GM23338 (cell line): Measurements from ENCODE around the gene NT5M.

Source experiments
- CREB1 ChIP-seq: fragments of 250-450 bp; sonication (Bioruptor Pico); IDR thresholded peaks from 2 replicates; pipeline ENCODE4 v1.5.0; 2020; ENCODE audit warnings: low read depth, mild to moderate bottlenecking, moderate library complexity
- CTCF ChIP-seq, 2 experiments: fragments of 200-600 bp in 1 of 2; sonication (generic) in 1 of 2; conservative IDR thresholded peaks; 2 replicates each; pipeline versions ENCODE4 v1.5.1 to v1.6.1; 2016 to 2017; ENCODE audit warnings: antibody characterized with exemption in 2 of 2, low read depth in 2 of 2, mild to moderate bottlenecking in 2 of 2, moderate library complexity in 1 of 2
- ETS1 ChIP-seq: IDR thresholded peaks from 2 replicates; pipeline ENCODE4 v1.6.1; 2016; ENCODE audit warnings: antibody characterized with exemption
- EZH2 ChIP-seq: fragments of 200-600 bp; sonication (generic); IDR thresholded peaks from one replicate; pipeline ENCODE4 v1.8.0; 2017; ENCODE audit warnings: antibody characterized with exemption, mild to moderate bottlenecking, low read depth; ENCODE audit not compliant: unreplicated experiment
- EZH2phosphoT487 ChIP-seq: fragments of 200-600 bp; sonication (generic); IDR thresholded peaks from one replicate; pipeline ENCODE4 v1.8.1; 2018; ENCODE audit warnings: antibody characterized with exemption; ENCODE audit not compliant: unreplicated experiment
- JUNB ChIP-seq: IDR thresholded peaks from one replicate; pipeline ENCODE4 v1.6.1; 2016; ENCODE audit warnings: antibody characterized with exemption; ENCODE audit not compliant: unreplicated experiment
- POLR2AphosphoS5 ChIP-seq: IDR thresholded peaks from 2 replicates; pipeline ENCODE4 v1.6.1; 2016; ENCODE audit warnings: antibody characterized with exemption, low read depth
- REST ChIP-seq: IDR thresholded peaks from one replicate; pipeline ENCODE4 v1.6.1; 2018; ENCODE audit warnings: antibody characterized with exemption; ENCODE audit not compliant: unreplicated experiment
- STAT1 ChIP-seq: IDR thresholded peaks from one replicate; pipeline ENCODE4 v1.6.1; 2016; ENCODE audit warnings: antibody characterized with exemption; ENCODE audit not compliant: unreplicated experiment
- ZNF114 ChIP-seq: fragments of 250-450 bp; sonication (Bioruptor Pico); IDR thresholded peaks from 2 replicates; pipeline ENCODE4 v1.5.0; 2020; ENCODE audit warnings: mild to moderate bottlenecking, moderate library complexity
- ZNF331 ChIP-seq: fragments of 250-450 bp; sonication (Bioruptor Pico); IDR thresholded peaks from 2 replicates; pipeline ENCODE4 v1.5.0; 2020; ENCODE audit warnings: low read depth, mild to moderate bottlenecking, moderate library complexity

GRCh38 chr17:17353625-17354484, 50.7 kb downstream of the NT5M start:
- no peak for TF ChIP-seq ETS1
- no peak for TF ChIP-seq POLR2AphosphoS5
- no peak for TF ChIP-seq CTCF (conservative IDR thresholded peaks at IDR 0.05; ENCODE audit: low read depth in 2 of 2)
- TF ChIP-seq EZH2, result no peak
- TF ChIP-seq REST, result no peak
- TF ChIP-seq EZH2phosphoT487, result no peak
- TF ChIP-seq ZNF114, result no peak
- TF ChIP-seq CREB1, result no peak
- TF ChIP-seq JUNB, result no peak
- TF ChIP-seq ZNF331, result no peak
- no peak for TF ChIP-seq STAT1
